ENCODE measurements around the gene NKIRAS1.
"Not testable (repeated sequence)": the region's sequence is repeated elsewhere in the genome, so short reads cannot be mapped to it uniquely, and the experiment has no call there.

Gene NKIRAS1

DNA sequence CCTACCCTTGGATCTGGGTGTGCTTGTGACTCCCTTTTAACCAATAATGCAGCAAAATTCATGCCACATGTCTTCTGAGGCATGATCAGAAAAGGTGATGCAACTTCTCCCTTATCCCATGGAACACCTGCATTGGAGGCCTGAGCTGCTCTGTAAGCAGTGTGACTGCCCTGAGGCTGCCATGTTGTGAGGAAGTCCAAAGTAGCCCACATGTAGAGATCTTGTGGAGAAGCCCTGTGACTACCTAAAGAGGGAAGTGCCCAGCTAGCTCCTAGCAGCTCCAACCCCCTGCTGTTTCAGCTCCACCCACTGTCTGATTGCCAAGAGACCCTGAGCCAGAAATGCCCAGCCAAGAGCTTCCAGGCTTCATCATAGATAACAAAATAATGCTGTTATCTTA lies 21.9 kb upstream of the NKIRAS1 start:
- no peak for DNase-seq

DNA sequence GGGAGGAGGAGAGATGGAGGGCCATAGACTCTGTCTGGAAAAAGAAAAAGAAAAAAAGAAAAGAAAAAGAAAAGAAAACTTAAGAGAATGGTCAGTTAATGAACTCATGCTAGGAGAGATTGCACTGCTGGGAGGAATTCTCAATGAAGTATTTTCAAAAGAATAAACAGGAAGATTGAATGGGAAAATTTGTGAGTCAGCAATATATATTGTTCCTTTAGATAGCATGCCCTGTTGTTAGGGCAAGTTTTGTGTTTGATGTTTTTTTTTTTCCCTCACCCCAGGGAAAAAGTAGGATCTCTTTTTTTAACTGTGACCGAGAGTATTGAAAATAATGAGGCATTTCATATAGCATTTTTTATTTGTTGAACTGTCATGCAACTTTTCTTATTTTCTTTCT lies 20.5 kb upstream of the NKIRAS1 start:
- no peak for DNase-seq

DNA sequence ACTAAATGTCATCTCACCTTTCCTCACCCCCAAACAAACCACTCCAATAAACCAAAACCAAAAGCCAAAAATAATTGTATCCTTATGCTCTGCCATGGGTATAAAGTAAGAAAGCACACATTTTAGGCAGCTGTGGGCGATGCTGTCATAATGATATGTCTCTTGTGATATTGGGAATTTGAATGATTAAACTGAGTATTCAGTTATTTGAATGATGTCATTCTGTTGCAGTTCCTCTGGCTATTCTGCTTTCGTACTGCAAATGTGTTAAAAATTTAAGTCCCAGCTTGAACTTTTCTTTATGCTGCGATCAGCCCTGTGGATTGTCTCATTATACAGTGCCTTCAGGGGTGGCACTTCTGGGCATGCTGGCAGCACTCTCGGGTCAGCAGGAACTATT lies 17.5 kb upstream of the NKIRAS1 start:
- no peak for DNase-seq

- no peak for DNase-seq
These were observed 15.8 kb upstream of the NKIRAS1 start for GRCh38 chr3:23932571-23932970.

GRCh38 chr3:23931597-23931996 lies 14.8 kb upstream of the NKIRAS1 start:
- DNase-seq, result no peak

DNA sequence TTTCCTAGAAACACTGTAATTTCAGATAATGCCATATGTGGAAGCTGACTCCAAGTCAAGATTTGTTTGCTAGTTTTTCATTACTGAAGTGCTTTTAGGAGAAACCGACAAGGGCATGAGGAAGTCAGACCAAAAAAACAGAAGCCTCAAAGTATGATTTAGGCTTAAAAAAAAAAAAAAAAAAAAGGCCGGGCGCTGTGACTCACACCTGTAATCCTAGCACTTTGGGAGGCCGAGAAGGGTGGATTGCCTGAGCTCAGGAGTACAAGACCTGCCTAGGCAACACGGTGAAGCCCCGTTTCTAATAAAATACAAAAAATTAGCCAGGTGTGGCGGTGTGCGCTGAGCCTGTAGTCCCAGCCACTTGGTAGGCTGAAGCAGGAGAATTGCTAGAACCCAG lies 11.7 kb upstream of the NKIRAS1 start:
- DNase-seq, result no peak

GRCh38 chr3:23926736-23927135 lies 9.9 kb upstream of the NKIRAS1 start:
- no peak for DNase-seq

GRCh38 chr3:23926246-23926645 lies 9.5 kb upstream of the NKIRAS1 start:
- no peak for DNase-seq

- DNase-seq, result peak; percentile 39
These were observed 7.0 kb upstream of the NKIRAS1 start for GRCh38 chr3:23923786-23924185.

DNA sequence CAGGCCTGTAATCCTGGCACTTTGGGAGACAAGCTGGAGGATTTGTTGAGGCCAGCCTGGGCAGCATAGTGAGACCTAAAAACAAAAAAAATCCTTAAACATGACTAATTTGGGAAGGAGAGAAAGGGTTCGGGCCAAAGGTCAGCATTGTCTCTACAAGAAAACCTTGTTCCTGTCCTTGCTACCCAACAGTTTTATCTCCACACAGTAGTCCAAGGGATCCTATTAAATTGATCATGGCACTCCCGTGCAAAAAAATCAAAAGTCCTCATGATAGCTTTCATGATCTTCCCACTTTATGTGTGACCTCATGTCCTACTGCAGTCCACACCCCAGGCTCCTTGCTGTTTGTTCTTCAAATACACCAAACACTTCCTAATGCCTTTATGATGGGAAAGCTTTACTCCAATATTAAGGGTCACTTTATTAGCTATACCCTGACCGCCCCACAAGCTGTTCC lies 4.3 kb upstream of the NKIRAS1 start:
- DNase-seq, result no peak

- no peak for DNase-seq
These were observed 3.4 kb upstream of the NKIRAS1 start for GRCh38 chr3:23920151-23920655.

DNA sequence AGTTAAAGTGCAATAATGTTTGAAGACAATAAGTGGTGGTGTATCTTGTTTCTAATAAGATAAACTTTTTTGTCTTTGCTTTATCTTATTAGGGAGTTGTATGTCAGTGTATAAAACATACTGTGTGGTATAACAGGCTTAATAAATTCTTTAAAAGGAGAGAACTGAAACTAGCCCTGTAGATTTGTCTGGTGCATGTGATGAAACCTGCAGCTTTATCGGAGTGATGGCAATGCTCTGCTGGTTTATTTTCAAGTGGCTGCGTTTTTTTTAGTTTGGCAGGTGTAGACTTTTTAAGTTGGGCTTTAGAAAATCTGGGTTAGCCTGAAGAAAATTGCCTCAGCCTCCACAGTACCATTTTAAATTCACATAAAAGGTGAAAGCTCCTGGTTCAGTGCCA lies 2.8 kb upstream of the NKIRAS1 start:
- DNase-seq, result no peak

DNA sequence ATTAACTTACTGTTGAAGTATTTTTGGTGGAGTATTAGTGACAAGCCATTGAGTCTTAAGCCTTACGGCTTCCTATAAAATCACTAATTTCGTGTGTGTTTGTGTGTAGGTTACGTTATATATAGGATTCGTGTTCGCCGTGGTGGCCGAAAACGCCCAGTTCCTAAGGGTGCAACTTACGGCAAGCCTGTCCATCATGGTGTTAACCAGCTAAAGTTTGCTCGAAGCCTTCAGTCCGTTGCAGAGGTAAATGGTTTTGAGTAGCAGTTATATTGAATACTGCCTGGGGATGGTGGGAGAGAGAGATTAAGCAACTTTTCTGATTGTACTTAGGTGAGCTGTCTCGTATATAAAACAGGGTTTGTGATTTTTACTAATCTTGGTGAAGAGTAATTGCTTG lies 1.5 kb upstream of the NKIRAS1 start:
- DNase-seq, result not testable (repeated sequence)

- not testable (repeated sequence) for DNase-seq
These were observed 1.0 kb upstream of the NKIRAS1 start for GRCh38 chr3:23917679-23918303.

DNA sequence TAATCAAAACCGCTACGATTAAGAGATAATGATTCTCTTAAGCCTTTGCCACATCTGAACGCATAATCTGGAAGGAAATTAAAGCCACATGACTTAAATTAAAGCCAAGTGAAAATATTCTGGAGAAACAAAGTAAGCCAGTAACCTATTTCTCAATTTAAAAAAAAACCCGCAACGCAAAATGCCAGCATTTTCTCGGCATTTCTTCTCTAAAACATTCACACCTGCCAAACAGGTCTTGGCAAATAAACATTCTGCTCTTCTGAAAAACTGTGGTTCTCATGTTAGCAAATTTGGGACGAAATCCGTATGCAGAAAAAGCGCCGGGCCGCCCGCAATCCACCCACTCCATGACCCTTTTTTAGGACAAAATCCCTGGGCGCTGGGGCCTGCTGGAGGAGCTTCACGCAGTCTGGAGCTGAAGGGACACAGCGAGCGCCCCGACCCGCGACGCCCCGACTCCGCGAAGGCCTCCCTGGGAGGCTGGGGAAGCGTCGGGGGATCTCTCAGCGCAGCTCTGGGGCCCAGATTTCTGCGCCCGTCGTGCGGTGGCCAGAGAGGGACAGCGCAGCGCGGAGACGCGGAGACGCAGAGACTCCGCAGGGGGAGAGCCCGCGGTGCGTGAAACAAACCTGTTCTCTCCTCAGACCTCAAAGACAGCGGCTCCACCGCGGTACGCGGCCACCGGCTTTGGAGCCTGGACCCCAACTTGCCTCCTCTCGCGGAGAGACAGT lies 471 bp downstream of the NKIRAS1 start:
- no peak for DNase-seq

- DNase-seq, result no peak
These were observed 1.2 kb downstream of the NKIRAS1 start for GRCh38 chr3:23915537-23916108.

GRCh38 chr3:23913873-23914743 lies 2.7 kb downstream of the NKIRAS1 start:
- DNase-seq, result no peak

- no peak for DNase-seq
These were observed 3.6 kb downstream of the NKIRAS1 start for GRCh38 chr3:23913182-23913581.

DNA sequence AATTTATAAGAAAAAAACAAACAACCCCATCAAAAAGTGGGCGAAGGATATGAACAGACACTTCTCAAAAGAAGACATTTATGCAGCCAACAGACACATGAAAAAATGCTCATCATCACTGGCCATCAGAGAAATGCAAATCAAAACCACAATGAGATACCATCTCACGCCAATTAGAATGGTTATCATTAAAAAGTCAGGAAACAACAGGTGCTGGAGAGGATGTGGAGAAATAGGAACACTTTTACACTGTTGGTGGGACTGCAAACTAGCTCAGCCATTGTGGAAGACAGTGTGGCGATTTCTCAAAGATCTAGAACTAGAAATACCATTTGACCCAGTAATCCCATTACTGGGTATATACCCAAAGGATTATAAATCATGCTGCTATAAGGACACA lies 4.5 kb downstream of the NKIRAS1 start:
- DNase-seq, result not testable (repeated sequence)

DNA sequence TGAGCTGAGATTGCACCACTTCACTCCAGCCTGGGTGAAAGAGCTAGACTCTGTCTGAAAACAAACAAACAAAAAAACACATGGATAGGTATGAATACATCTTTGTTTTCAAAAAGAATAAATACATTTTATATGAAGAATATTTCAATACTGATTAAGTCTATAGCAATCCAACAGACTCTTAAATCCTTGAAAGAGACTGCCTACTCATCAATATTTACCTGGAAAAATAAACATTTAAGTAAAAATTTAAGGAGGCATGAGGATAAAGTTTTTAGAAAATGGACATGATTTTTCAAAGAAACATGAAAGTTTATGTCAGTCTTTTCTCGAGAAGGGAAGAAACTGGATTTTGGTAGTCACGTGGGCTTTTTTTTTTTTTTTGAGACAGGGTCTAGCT lies 5.4 kb downstream of the NKIRAS1 start:
- DNase-seq, result no peak

- DNase-seq, result no peak
These were observed 7.4 kb downstream of the NKIRAS1 start for GRCh38 chr3:23909341-23909740.

DNA sequence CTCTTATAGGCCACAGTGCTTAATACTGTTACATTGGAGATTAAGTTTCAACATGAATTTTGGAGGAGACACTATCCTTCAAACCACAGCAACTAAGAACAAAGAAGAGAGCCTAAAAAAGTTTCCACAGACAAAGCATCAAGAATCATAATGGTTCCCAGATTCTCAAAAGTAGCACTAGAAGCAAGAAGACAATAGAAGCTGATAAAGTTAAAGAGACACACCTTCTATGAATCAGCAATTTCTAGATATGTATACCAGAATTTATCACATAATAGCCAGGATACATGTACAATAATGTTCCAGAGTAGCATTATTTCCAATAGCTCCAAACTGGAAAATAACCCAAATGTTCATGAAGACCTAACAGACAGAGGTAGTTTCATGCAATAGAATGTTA lies 12.2 kb downstream of the NKIRAS1 start:
- no peak for DNase-seq

GRCh38 chr3:23900744-23901143 lies 16.0 kb downstream of the NKIRAS1 start:
- no peak for DNase-seq
